Measurements from ENCODE around the gene PUM1.

DNA sequence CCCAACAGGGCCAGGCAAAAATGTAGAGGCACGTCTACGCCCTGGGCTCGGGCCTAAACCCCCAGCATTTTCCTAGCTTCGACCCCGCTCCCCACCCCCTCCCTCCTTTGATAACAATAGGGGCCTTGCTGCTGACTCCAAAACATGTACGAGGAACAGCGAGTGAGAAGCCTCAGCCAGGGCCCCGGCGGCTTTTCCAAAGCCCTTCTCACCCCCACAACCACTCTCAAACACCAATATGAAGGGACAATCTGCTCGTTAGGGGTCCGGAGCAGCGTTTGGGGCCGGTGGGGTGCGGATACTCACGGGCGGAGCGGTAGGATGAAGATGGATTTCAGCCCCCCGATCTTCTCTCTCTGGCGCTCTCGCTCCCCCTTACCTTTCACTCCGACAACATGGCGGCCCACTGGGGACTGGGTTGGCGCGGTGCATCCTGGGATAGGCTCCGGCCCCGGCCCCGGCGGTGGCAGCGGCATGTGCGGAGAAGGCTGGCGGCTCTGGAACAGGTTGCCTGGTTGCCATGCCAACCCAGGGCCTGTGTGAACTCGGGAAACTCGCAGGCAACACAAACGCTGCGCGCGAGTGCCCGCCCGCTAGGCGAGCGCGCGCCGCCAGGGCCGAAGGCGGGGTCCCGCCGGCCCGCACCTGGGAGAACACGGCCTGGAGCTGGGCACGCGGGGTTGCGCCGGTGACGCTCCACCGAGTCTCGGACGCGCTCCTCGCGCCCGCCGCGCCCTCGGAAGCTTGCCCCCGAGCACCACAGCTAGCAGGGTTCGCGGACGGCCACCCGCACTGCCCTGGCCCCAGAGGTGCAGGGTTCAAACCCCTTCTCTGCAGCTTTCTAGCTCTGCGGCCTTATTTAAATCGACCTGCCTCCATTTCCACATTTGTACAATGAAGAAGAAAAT lies at the start of gene PUM1:
- TF ChIP-seq, protein P1, sequence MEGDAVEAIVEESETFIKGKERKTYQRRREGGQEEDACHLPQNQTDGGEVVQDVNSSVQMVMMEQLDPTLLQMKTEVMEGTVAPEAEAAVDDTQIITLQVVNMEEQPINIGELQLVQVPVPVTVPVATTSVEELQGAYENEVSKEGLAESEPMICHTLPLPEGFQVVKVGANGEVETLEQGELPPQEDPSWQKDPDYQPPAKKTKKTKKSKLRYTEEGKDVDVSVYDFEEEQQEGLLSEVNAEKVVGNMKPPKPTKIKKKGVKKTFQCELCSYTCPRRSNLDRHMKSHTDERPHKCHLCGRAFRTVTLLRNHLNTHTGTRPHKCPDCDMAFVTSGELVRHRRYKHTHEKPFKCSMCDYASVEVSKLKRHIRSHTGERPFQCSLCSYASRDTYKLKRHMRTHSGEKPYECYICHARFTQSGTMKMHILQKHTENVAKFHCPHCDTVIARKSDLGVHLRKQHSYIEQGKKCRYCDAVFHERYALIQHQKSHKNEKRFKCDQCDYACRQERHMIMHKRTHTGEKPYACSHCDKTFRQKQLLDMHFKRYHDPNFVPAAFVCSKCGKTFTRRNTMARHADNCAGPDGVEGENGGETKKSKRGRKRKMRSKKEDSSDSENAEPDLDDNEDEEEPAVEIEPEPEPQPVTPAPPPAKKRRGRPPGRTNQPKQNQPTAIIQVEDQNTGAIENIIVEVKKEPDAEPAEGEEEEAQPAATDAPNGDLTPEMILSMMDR (IDR thresholded peaks at IDR 0.05), result peak in 4 of 6 experiments; percentile 33 to 53 (median 48)
- peak; percentile 35 to 74 for TF ChIP-seq POLR2A (IDR thresholded peaks at IDR 0.05)
